GM19099 (cell line): ENCODE data around the gene ZNF423.

Experiments
- POLR2A ChIP-seq: IDR thresholded peaks from 3 replicates; pipeline ENCODE4 v1.6.1; 2011; ENCODE audit warnings: low read depth; ENCODE audit not compliant: insufficient read length; ENCODE audit errors: extremely low read depth

Gene ZNF423

GRCh38 chr16:49767414-49767813, 88.5 kb downstream of the ZNF423 start:
- TF ChIP-seq POLR2A: no peak

DNA sequence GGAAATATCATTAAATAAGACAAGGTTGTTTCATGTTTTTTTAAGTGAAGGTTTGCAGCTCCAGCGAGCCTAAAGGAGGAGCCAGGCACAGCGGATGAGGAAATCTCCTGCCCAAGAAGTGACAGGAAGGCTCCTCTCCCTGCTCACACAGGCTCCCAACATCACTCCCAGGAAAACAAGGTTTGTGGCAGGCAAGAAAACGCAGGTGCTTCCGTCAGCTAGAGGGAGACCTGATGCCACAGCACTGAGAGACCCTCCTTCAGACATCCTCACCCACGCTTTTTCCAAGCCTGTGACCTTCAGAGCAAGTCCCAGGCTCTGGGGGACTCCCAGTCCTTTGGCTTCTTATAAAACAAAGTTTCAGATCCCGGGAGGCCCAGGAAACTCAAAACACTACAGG, 89.7 kb downstream of the ZNF423 start:
- TF ChIP-seq POLR2A: no peak

DNA sequence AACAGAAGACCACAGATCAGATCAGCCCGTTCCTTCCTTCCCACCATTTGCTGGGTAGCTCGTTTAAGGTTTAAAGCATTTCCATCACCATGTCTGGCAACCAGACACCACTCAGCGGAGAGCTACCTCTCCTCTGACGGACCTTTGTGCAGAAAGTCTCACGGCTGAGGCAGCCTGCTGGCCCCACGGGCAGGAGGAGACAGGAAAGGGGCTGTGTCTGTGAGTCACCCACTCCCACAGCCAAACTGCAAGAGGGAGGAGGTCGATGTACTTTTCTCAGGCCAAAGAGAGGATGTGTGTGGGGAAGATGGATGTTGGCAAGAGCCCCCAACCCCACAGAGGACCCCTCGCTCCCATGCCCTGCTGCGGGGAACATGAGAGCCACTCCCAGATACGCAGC, 92.1 kb downstream of the ZNF423 start:
- TF ChIP-seq POLR2A: no peak

DNA sequence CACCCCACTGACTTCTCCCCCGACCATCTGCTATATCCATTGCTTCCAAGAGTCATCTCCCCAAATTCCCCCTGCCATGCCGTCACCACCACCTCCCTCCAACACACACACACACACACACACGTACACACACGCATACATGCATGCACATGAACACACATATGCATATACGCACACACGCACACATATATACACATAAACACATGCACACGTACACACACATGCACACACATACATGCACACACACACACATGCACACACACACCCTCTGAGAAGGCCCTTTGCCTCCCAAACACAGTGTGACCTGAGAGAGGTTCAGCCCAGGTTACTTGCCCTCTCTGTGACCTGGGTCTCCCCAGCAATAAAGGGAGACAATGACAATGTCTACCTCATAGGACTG, 95.1 kb downstream of the ZNF423 start:
- TF ChIP-seq POLR2A: no peak

DNA sequence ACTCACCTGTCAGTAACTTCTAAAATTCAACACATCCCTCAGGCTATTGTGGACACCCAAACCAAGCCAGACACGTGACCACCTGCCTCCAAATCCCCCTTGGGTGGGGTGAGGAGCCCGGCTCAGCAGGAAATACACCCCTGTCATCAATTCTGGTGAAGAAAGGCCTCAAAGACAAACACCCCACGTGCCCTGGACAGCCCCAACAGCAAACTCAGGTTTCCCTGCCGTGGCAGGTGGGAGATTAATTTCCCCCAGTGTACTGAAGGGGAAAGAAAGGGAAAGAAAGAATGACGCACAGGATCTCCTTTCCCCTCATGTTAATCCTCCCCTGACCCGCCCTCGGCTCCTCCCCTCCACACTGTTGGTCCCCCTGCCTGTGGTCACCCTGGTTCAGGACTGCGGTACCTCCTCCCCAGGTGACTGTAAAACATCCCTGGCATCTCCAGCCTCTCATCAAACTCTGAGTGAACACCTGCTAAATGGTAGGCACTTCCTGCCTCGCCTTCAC, 98.3 kb downstream of the ZNF423 start:
- no peak for TF ChIP-seq POLR2A

- TF ChIP-seq POLR2A: no peak
Observed at GRCh38 chr16:49756775-49757558, 98.9 kb downstream of the ZNF423 start.

GRCh38 chr16:49755716-49756505, 100.0 kb downstream of the ZNF423 start:
- no peak for TF ChIP-seq POLR2A

- TF ChIP-seq POLR2A: no peak
Observed at GRCh38 chr16:49755313-49755620, 100.6 kb downstream of the ZNF423 start.

- no peak for TF ChIP-seq POLR2A
Observed at GRCh38 chr16:49754495-49755312, 101.2 kb downstream of the ZNF423 start.

DNA sequence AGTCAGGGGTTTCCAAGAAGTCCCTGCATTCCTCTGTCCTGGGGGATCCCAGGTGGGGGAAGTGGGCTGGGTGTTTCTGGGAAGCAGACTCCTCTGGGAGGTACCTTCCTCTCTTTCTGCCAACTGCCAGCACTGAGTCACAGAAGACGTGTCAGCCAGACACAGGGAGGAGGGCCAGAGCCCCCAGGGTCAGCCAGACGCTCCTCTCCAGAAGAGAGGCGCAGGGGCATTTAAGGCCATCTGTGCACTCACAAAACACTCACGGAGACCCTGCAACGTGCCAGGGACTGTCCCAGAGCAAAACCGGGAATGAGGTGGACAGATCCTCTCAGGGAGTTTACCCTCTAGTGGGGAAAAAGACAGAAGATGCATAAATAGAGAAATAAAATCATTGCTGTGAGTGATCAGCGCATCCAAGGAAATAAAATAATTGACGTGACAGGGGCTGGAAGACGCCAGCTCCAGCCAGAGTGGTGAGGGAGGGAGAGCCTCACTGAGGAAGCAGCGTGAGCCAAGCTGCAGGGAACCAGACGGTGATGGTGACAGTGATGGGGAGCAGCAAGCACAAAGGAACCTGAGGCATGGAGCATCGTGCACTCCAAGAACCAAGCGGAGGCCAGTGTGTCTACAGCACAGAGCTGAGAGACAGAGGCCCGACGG, 105.4 kb downstream of the ZNF423 start:
- no peak for TF ChIP-seq POLR2A

- TF ChIP-seq POLR2A: no peak
Observed at GRCh38 chr16:49749816-49750215, 106.1 kb downstream of the ZNF423 start.

GRCh38 chr16:49748322-49748721, 107.6 kb downstream of the ZNF423 start:
- no peak for TF ChIP-seq POLR2A

GRCh38 chr16:49747654-49748053, 108.3 kb downstream of the ZNF423 start:
- TF ChIP-seq POLR2A: no peak

- TF ChIP-seq POLR2A: no peak
Observed at GRCh38 chr16:49746545-49746944, 109.4 kb downstream of the ZNF423 start.

GRCh38 chr16:49745311-49745747, 110.6 kb downstream of the ZNF423 start:
- TF ChIP-seq POLR2A: no peak
